H9 (cell line): Measurements from ENCODE around the gene MYO3A. TPM values are rescaled to one million over a fixed set of nuclear protein-coding genes. Genes with fewer than 3 reads are reported as not detected.

ENCODE experiments used
- DNase-seq: peaks from one replicate; pipeline ENCODE4 v3.0.0-alpha.2; 2017
- H2AFZ ChIP-seq: one replicate; pipeline ENCODE4 v1.6.1; 2013; ENCODE audit warnings: mild to moderate bottlenecking, low read length, control low read depth, moderate library complexity
- H2AK5ac ChIP-seq: 2 replicates; pipeline ENCODE4 v1.6.1; 2013; ENCODE audit warnings: low read length, control low read depth, mixed read lengths; ENCODE audit not compliant: insufficient read length
- H2BK120ac ChIP-seq: one replicate; pipeline ENCODE4 v1.6.1; 2013; ENCODE audit warnings: low read depth, mild to moderate bottlenecking, low read length, control low read depth, inconsistent platforms; ENCODE audit not compliant: poor library complexity, severe bottlenecking
- H2BK12ac ChIP-seq: 2 replicates; pipeline ENCODE4 v1.6.1; 2013; ENCODE audit warnings: low read length, control low read depth, mixed read lengths, low read depth; ENCODE audit not compliant: insufficient read length
- H2BK15ac ChIP-seq: 2 replicates; pipeline ENCODE4 v1.6.1; 2013; ENCODE audit warnings: low read depth, low read length, control low read depth
- H2BK20ac ChIP-seq: one replicate; pipeline ENCODE4 v1.6.1; 2013; ENCODE audit warnings: low read depth, mild to moderate bottlenecking, low read length, control low read depth, inconsistent platforms; ENCODE audit not compliant: poor library complexity, severe bottlenecking
- H2BK5ac ChIP-seq: 2 replicates; pipeline ENCODE4 v1.6.1; 2013; ENCODE audit warnings: low read length, control low read depth, mixed read lengths; ENCODE audit not compliant: insufficient read length
- H3K14ac ChIP-seq: 2 replicates; pipeline ENCODE4 v1.6.1; 2013; ENCODE audit warnings: low read length, control low read depth; ENCODE audit not compliant: insufficient read depth
- H3K18ac ChIP-seq: 2 replicates; pipeline ENCODE4 v1.6.1; 2013; ENCODE audit warnings: low read depth, mild to moderate bottlenecking, mixed read lengths, low read length, control low read depth; ENCODE audit not compliant: insufficient read length
- H3K23ac ChIP-seq: 2 replicates; pipeline ENCODE4 v1.6.1; 2013; ENCODE audit warnings: low read length, control low read depth, mixed read lengths, low read depth; ENCODE audit not compliant: insufficient read length
- H3K23me2 ChIP-seq: 2 replicates; pipeline ENCODE4 v1.6.1; 2013; ENCODE audit warnings: low read depth, mild to moderate bottlenecking, mixed read lengths, low read length, control low read depth; ENCODE audit not compliant: insufficient read length, poor library complexity, severe bottlenecking
- H3K27ac ChIP-seq: 2 replicates; pipeline ENCODE4 v1.5.1; 2013; ENCODE audit warnings: low read length, control low read depth, mixed read lengths, low read depth; ENCODE audit not compliant: insufficient read length
- H3K27me3 ChIP-seq: 2 replicates; pipeline ENCODE4 v1.6.1; 2013; ENCODE audit warnings: low read length, control low read depth, inconsistent platforms; ENCODE audit not compliant: insufficient read depth
- H3K4ac ChIP-seq: 2 replicates; pipeline ENCODE4 v1.6.1; 2013; ENCODE audit warnings: low read depth, mild to moderate bottlenecking, control low read depth, inconsistent platforms, low read length, moderate library complexity
- H3K4me1 ChIP-seq: 2 replicates; pipeline ENCODE4 v1.6.1; 2013; ENCODE audit warnings: low read length, control low read depth, inconsistent platforms; ENCODE audit not compliant: insufficient read depth
- H3K4me2 ChIP-seq: 2 replicates; pipeline ENCODE4 v1.6.1; 2013; ENCODE audit warnings: low read length, control low read depth, mixed read lengths; ENCODE audit not compliant: insufficient read length, insufficient read depth
- H3K56ac ChIP-seq: 2 replicates; pipeline ENCODE4 v1.6.1; 2013; ENCODE audit warnings: low read depth, mild to moderate bottlenecking, mixed read lengths, low read length, control low read depth; ENCODE audit not compliant: insufficient read length
- H3K79me1 ChIP-seq: 2 replicates; pipeline ENCODE4 v1.6.1; 2013; ENCODE audit warnings: low read depth, mild to moderate bottlenecking, moderate library complexity, low read length, control low read depth, inconsistent platforms; ENCODE audit not compliant: insufficient read depth, poor library complexity, severe bottlenecking
- H3K79me2 ChIP-seq: 2 replicates; pipeline ENCODE4 v1.6.1; 2013; ENCODE audit warnings: low read length, control low read depth, inconsistent platforms; ENCODE audit not compliant: insufficient read depth
- H3K9ac ChIP-seq: 2 replicates; pipeline ENCODE4 v1.6.1; 2013; ENCODE audit warnings: low read length, control low read depth, mixed read lengths; ENCODE audit not compliant: insufficient read length; ENCODE audit errors: extremely low read depth
- H3K9me3 ChIP-seq: one replicate; pipeline ENCODE4 v1.6.1; 2013; ENCODE audit warnings: low read depth, low read length, inconsistent platforms; ENCODE audit not compliant: control insufficient read depth
- H3T11ph ChIP-seq: one replicate; pipeline ENCODE4 v1.6.1; 2013; ENCODE audit warnings: mild to moderate bottlenecking, low read length, control low read depth, inconsistent platforms
- H4K20me1 ChIP-seq: one replicate; pipeline ENCODE4 v1.6.1; 2013; ENCODE audit not compliant: control insufficient read depth, insufficient read length, insufficient read depth
- H4K5ac ChIP-seq: 2 replicates; pipeline ENCODE4 v1.6.1; 2013; ENCODE audit warnings: low read depth, mild to moderate bottlenecking, mixed read lengths, low read length, control low read depth; ENCODE audit not compliant: insufficient read length
- H4K8ac ChIP-seq: replicated peaks from 2 replicates; pipeline ENCODE4 v1.6.1; 2013; ENCODE audit warnings: low read length, control low read depth, mixed read lengths, low read depth; ENCODE audit not compliant: insufficient read length
- H4K91ac ChIP-seq: 2 replicates; pipeline ENCODE4 v1.6.1; 2013; ENCODE audit warnings: low read depth, mild to moderate bottlenecking, moderate library complexity, mixed read lengths, low read length, control low read depth; ENCODE audit not compliant: insufficient read length
- H3K27ac Mint-ChIP-seq, 3 experiments: 2 replicates in 2 of 3; 3 replicates in 1 of 3; pipeline ENCODE4 v1.8.0; 2020 to 2021; ENCODE audit warnings: mixed read lengths in 3 of 3, mild to moderate bottlenecking in 1 of 3, moderate library complexity in 1 of 3
- H3K27me3 Mint-ChIP-seq: 2 replicates; pipeline ENCODE4 v1.8.0; 2021; ENCODE audit warnings: low read depth, mild to moderate bottlenecking, moderate library complexity, mixed read lengths
- H3K36me3 Mint-ChIP-seq, 3 experiments: 2 replicates in 2 of 3; 3 replicates in 1 of 3; pipeline ENCODE4 v1.8.0; 2020 to 2021; ENCODE audit warnings: low read depth in 3 of 3, mixed read lengths in 3 of 3; ENCODE audit not compliant: insufficient read depth in 1 of 3
- H3K4me1 Mint-ChIP-seq, 2 experiments: 2 replicates each; pipeline ENCODE4 v1.8.0; 2020; ENCODE audit warnings: mixed read lengths in 2 of 2
- H3K4me3 Mint-ChIP-seq, 2 experiments: 2 replicates in 1 of 2; 3 replicates in 1 of 2; pipeline ENCODE4 v1.8.0; 2020 to 2021; ENCODE audit warnings: mild to moderate bottlenecking in 2 of 2, mixed read lengths in 2 of 2, moderate library complexity in 1 of 2
- H3K9me3 Mint-ChIP-seq, 2 experiments: 2 replicates in 1 of 2; 3 replicates in 1 of 2; pipeline ENCODE4 v1.8.0; 2020; ENCODE audit warnings: mild to moderate bottlenecking in 2 of 2, mixed read lengths in 2 of 2, moderate library complexity in 1 of 2
- total RNA-seq: library from RNA; stranded (reverse); gene quantifications from 2 replicates; pipeline ENCODE4 v1.2.1, GENCODE V29; 2021
- TF ChIP-seq, protein P1 (sequence below): fragments of 200-600 bp; sonication (generic); conservative IDR thresholded peaks from 3 replicates; pipeline ENCODE4 v1.8.0; 2021; ENCODE audit warnings: antibody characterized with exemption, mild to moderate bottlenecking

The MYO3A gene
- total RNA-seq, 1 experiment from 2014 or later: 4.3 TPM

DNA sequence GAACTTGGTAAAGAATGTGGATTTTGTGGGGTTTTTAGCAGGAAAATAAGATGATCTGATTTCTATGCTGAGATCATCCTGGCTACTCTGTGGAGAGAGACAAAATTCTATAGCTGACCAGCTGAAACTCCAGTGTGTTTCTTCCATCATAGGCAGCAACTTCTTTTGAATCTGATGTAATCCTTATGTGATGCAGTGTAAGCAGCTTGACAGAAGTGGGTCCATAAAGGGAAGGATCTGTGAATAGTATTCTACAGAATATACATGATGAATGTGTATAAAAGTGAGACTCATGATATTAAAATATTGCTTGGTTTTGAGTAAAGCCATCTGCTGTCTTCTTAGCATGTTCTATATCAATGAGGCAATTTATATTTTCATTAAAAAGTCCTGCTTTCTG is 4.4 kb downstream of the MYO3A start:
- H2BK12ac ChIP-seq: no peak overlapping the region
- no peak overlapping the region for H4K8ac ChIP-seq
- no peaks in the 10 kb centered on the region for H3K4me1 ChIP-seq
- no peak overlapping the region for H3T11ph ChIP-seq
- no peak overlapping the region for H3K4ac ChIP-seq
- peaks cover 13% of the 10 kb centered on the region in 2 experiments for H3K4me1 Mint-ChIP-seq
- no peaks in the 10 kb centered on the region for H3K79me2 ChIP-seq
- H3K14ac ChIP-seq: no peak overlapping the region
- H2AK5ac ChIP-seq: no peak overlapping the region
- TF ChIP-seq, protein P1, sequence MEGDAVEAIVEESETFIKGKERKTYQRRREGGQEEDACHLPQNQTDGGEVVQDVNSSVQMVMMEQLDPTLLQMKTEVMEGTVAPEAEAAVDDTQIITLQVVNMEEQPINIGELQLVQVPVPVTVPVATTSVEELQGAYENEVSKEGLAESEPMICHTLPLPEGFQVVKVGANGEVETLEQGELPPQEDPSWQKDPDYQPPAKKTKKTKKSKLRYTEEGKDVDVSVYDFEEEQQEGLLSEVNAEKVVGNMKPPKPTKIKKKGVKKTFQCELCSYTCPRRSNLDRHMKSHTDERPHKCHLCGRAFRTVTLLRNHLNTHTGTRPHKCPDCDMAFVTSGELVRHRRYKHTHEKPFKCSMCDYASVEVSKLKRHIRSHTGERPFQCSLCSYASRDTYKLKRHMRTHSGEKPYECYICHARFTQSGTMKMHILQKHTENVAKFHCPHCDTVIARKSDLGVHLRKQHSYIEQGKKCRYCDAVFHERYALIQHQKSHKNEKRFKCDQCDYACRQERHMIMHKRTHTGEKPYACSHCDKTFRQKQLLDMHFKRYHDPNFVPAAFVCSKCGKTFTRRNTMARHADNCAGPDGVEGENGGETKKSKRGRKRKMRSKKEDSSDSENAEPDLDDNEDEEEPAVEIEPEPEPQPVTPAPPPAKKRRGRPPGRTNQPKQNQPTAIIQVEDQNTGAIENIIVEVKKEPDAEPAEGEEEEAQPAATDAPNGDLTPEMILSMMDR: no peak
- no peak overlapping the region for H2BK15ac ChIP-seq
- H4K5ac ChIP-seq: no peak overlapping the region
- no peak overlapping the region for H3K56ac ChIP-seq
- H2BK120ac ChIP-seq: no peak overlapping the region
- no peak overlapping the region for H2BK5ac ChIP-seq
- no peaks in the 10 kb centered on the region; a peak in 1 of 7 replicates for H3K36me3 Mint-ChIP-seq
- H3K27me3 ChIP-seq: no peaks in the 10 kb centered on the region
- H3K27ac Mint-ChIP-seq: no peak overlapping the region
- H3K23ac ChIP-seq: no peak overlapping the region
- H3K9ac ChIP-seq: no peak overlapping the region
- H2BK20ac ChIP-seq: no peak overlapping the region
- no peak overlapping the region for H3K4me2 ChIP-seq
- H4K20me1 ChIP-seq: no peaks in the 10 kb centered on the region
- no peaks in the 10 kb centered on the region for H3K9me3 ChIP-seq
- no peak overlapping the region for H3K27ac ChIP-seq
- peaks cover 7% of the 10 kb centered on the region for H3K27me3 Mint-ChIP-seq
- H3K23me2 ChIP-seq: peaks cover 16% of the 10 kb centered on the region
- H4K91ac ChIP-seq: no peak overlapping the region
- H3K79me1 ChIP-seq: no peaks in the 10 kb centered on the region
- no peak overlapping the region for H3K4me3 Mint-ChIP-seq
- no peak overlapping the region for H3K18ac ChIP-seq
- H3K9me3 Mint-ChIP-seq: no peaks in the 10 kb centered on the region
- no peak overlapping the region for H2AFZ ChIP-seq
- DNase-seq: no peak
